HepG2 (cell line): ENCODE results near the gene COL8A1. TPM values are rescaled to one million over a fixed set of nuclear protein-coding genes. Genes with fewer than 3 reads are reported as not detected.

Experiments
- ATAC-seq: fragments of 200-7000 bp; cut with Tn5 transposase; 3 replicates; pipeline ENCODE4 v1.9.1; 2020; ENCODE audit warnings: mild to moderate bottlenecking, moderate library complexity
- BruUV-seq: library from RNA; stranded (reverse); fragments of 400-500 nt; replicated peaks from 2 replicates; lab custom pipeline; 2021; lab: Mats Ljungman, UMichigan
- CTCF ChIA-PET: fragments of 300-600 bp; formaldehyde crosslinking; extraction: SDS; loops from one replicate; lab custom pipeline; 2021; ENCODE audit warnings: low total read pairs, inconsistent platforms, low intra/inter-chr PET ratio; lab: Yijun Ruan, JAX
- POLR2A ChIA-PET: fragments of 350-600 bp; sonication (Branson Sonifier 250); formaldehyde crosslinking; loops from one replicate; lab custom pipeline; 2020; ENCODE audit warnings: antibody characterized with exemption, inconsistent platforms; lab: Yijun Ruan, JAX
- DNase-seq: peaks from one replicate; pipeline ENCODE4 v3.0.0-alpha.2; 2015; ENCODE audit warnings: low spot score
- FAIRE-seq: peaks from 3 replicates; lab custom pipeline; 2011; peaks lifted over from hg19 to GRCh38; lab: Jason Lieb, UNC
- H2AFZ ChIP-seq: one replicate; pipeline ENCODE4 v1.6.1; 2011; ENCODE audit warnings: low read length, inconsistent platforms
- H3K27ac ChIP-seq: fragments of 300-600 bp; 3 replicates; pipeline ENCODE4 v1.8.0; 2011; ENCODE audit warnings: mixed run types, mild to moderate bottlenecking, mixed read lengths, low read length, inconsistent platforms; ENCODE audit not compliant: insufficient read depth; ENCODE audit errors: extremely low read length
- H3K27me3 ChIP-seq, 2 experiments: fragments of 200-600 bp in 1 of 2; 2 replicates in 1 of 2; 3 replicates in 1 of 2; pipeline versions ENCODE4 v1.6.0 to v1.8.0; 2011; ENCODE audit warnings: low read length in 2 of 2, mild to moderate bottlenecking in 2 of 2, moderate library complexity in 2 of 2, inconsistent platforms in 1 of 2; ENCODE audit not compliant: insufficient read depth in 2 of 2, control insufficient read depth in 1 of 2
- H3K36me3 ChIP-seq, 2 experiments: fragments of 200-600 bp in 1 of 2; replicated peaks in 1 of 2; 2 replicates in 1 of 2; 3 replicates in 1 of 2; pipeline versions ENCODE4 v1.5.1 to v1.8.0; 2011; ENCODE audit warnings: low read length in 2 of 2, inconsistent platforms in 1 of 2; ENCODE audit not compliant: insufficient read depth in 2 of 2, control insufficient read depth in 1 of 2
- H3K4me1 ChIP-seq: 2 replicates; pipeline ENCODE4 v1.5.1; 2012; ENCODE audit warnings: low read length, inconsistent platforms; ENCODE audit not compliant: insufficient read depth
- H3K4me2 ChIP-seq: 2 replicates; pipeline ENCODE4 v1.6.0; 2011; ENCODE audit warnings: low read depth, low read length, inconsistent platforms
- H3K4me3 ChIP-seq, 3 experiments: fragments of 200-600 bp in 1 of 3; sonication (generic), shearing (Covaris generic) in 1 of 3; replicated peaks in 1 of 3; 2 replicates each; pipeline ENCODE4 v1.5.1; 2011 to 2016; ENCODE audit warnings: low read length in 3 of 3, inconsistent platforms in 2 of 3, low read depth in 2 of 3, mild to moderate bottlenecking in 2 of 3, control low read depth in 1 of 3, mixed read lengths in 1 of 3; ENCODE audit not compliant: insufficient read depth in 1 of 3
- H3K79me2 ChIP-seq: one replicate; pipeline ENCODE4 v1.6.1; 2011; ENCODE audit warnings: low read length, inconsistent platforms; ENCODE audit not compliant: insufficient read depth
- H3K9ac ChIP-seq: 2 replicates; pipeline ENCODE4 v1.6.0; 2011; ENCODE audit warnings: mild to moderate bottlenecking, low read depth, low read length, inconsistent platforms; ENCODE audit not compliant: insufficient read depth
- H3K9me3 ChIP-seq: 2 replicates; pipeline ENCODE4 v1.5.1; 2012; ENCODE audit warnings: mild to moderate bottlenecking, low read length
- H4K20me1 ChIP-seq: 2 replicates; pipeline ENCODE4 v1.6.0; 2011; ENCODE audit warnings: inconsistent platforms, mild to moderate bottlenecking, low read length, moderate library complexity; ENCODE audit not compliant: insufficient read depth
- AKAP8 ChIP-seq: sonication (generic); formaldehyde crosslinking; IDR thresholded peaks from 2 replicates; pipeline ENCODE4 v1.5.1; 2020; ENCODE audit warnings: mild to moderate bottlenecking, missing genetic modification reagents
- ARID2 ChIP-seq: sonication (generic); formaldehyde crosslinking; IDR thresholded peaks from 2 replicates; pipeline ENCODE4 v1.8.1; 2022; ENCODE audit warnings: mild to moderate bottlenecking, missing genetic modification reagents, borderline replicate concordance
- ATAD3A ChIP-seq: sonication (generic); formaldehyde crosslinking; IDR thresholded peaks from 2 replicates; pipeline ENCODE4 v1.4.0; 2020; ENCODE audit warnings: missing genetic modification reagents
- GABPA ChIP-seq, 2 experiments: IDR thresholded peaks; 2 replicates each; pipeline ENCODE4 v1.6.1; 2011 to 2016; ENCODE audit warnings: low read depth in 2 of 2, low read length in 1 of 2, missing biosample characterization in 1 of 2, missing genetic modification characterization in 1 of 2
- HOXD1 ChIP-seq: sonication (generic); formaldehyde crosslinking; IDR thresholded peaks from 2 replicates; pipeline ENCODE4 v1.5.0; 2020; ENCODE audit warnings: missing genetic modification reagents
- NFKBIZ ChIP-seq: IDR thresholded peaks from 2 replicates; pipeline ENCODE4 v1.6.1; 2018; ENCODE audit warnings: missing genetic modification reagents, missing compliant biosample characterization
- RXRA ChIP-seq: sonication (generic); formaldehyde crosslinking; IDR thresholded peaks from 2 replicates; pipeline ENCODE4 v1.5.1; 2020; ENCODE audit warnings: missing genetic modification reagents
- YEATS4 ChIP-seq: sonication (generic); formaldehyde crosslinking; IDR thresholded peaks from 2 replicates; pipeline ENCODE4 v1.4.0; 2020; ENCODE audit warnings: missing genetic modification reagents, borderline replicate concordance
- ZNF337 ChIP-seq: sonication (generic); formaldehyde crosslinking; IDR thresholded peaks from 2 replicates; pipeline ENCODE4 v1.5.1; 2020; ENCODE audit warnings: missing genetic modification reagents, low read depth, mild to moderate bottlenecking, borderline replicate concordance
- ZNF350 ChIP-seq: sonication (generic); formaldehyde crosslinking; IDR thresholded peaks from 2 replicates; pipeline ENCODE4 v1.4.0; 2020; ENCODE audit warnings: mild to moderate bottlenecking, low read depth, missing genetic modification reagents, borderline replicate concordance
- ZNF460 ChIP-seq: sonication (generic); formaldehyde crosslinking; IDR thresholded peaks from 2 replicates; pipeline ENCODE4 v1.5.1; 2020; ENCODE audit warnings: missing genetic modification reagents, mild to moderate bottlenecking, borderline replicate concordance
- ZNF567 ChIP-seq: sonication (generic); formaldehyde crosslinking; IDR thresholded peaks from 2 replicates; pipeline ENCODE4 v1.8.1; 2023; ENCODE audit warnings: mild to moderate bottlenecking, missing genetic modification reagents, borderline replicate concordance
- ZSCAN21 ChIP-seq: sonication (generic); formaldehyde crosslinking; IDR thresholded peaks from 2 replicates; pipeline ENCODE4 v1.8.0; 2022; ENCODE audit warnings: mild to moderate bottlenecking, missing genetic modification reagents, moderate library complexity, borderline replicate concordance
- WGBS: methylation state at CpG from one replicate; pipeline ENCODE4 v1.1.6; 2017; ENCODE audit warnings: low lambda C conversion rate; 5-methylcytosine and 5-hydroxymethylcytosine counted together
- in situ Hi-C: cut with HindIII; loops from 2 replicates; pipeline ENCODE4 v1.10.0; 2017; ENCODE audit warnings: low pct_unique_long_range_greater_than_20kb; ENCODE audit not compliant: extremely low pct_ligation_motif_present
- intact Hi-C: fragments of 100-400 bp; cut with micrococcal nuclease; formaldehyde crosslinking; loops from one replicate; pipeline ENCODE4 v1.10.0; 2022; ENCODE audit not compliant: unreplicated experiment
- polyA plus RNA-seq, 8 experiments: library from polyadenylated mRNA; depleted of rRNA in 3 of 8; stranded (reverse) in 7 of 8; unstranded in 1 of 8; fragments of >200 nt; fragmentation: Illumina TruSeq in 4 of 8; extraction: Trizol in 4 of 8; gene quantifications; 2 replicates each; pipeline versions ENCODE4 v1.2.1 to v1.2.3, GENCODE V29; 2011 to 2016; ENCODE audit warnings: low read depth in 4 of 8, missing spikeins in 1 of 8, mixed read lengths in 1 of 8; ENCODE audit not compliant: insufficient read depth in 1 of 8
- total RNA-seq, 5 experiments: library from RNA; depleted of rRNA; stranded (reverse); fragments of >200 nt; fragmentation: Illumina TruSeq; extraction: Trizol; gene quantifications; 2 replicates each; pipeline ENCODE4 v1.2.3, GENCODE V29; 2016; ENCODE audit warnings: low read depth in 1 of 5
- TF ChIP-seq, protein P1 (sequence below): sonication (generic); formaldehyde crosslinking; IDR thresholded peaks from 2 replicates; pipeline ENCODE4 v1.9.0; 2021; ENCODE audit warnings: missing genetic modification reagents, mild to moderate bottlenecking, borderline replicate concordance
- TF ChIP-seq, protein P2 (sequence below): sonication (generic); formaldehyde crosslinking; IDR thresholded peaks from 2 replicates; pipeline ENCODE4 v1.5.0; 2020; ENCODE audit warnings: missing genetic modification reagents, mild to moderate bottlenecking, borderline replicate concordance
- TF ChIP-seq, protein P3 (sequence below): sonication (generic); formaldehyde crosslinking; IDR thresholded peaks from 2 replicates; pipeline ENCODE4 v1.4.0; 2020; ENCODE audit warnings: missing genetic modification reagents
- TF ChIP-seq, protein P4 (sequence below): sonication (generic); formaldehyde crosslinking; IDR thresholded peaks from 2 replicates; pipeline ENCODE4 v1.5.1; 2020; ENCODE audit warnings: mild to moderate bottlenecking, missing genetic modification reagents, borderline replicate concordance
- TF ChIP-seq, protein P5 (sequence below): sonication (generic); formaldehyde crosslinking; IDR thresholded peaks from 2 replicates; pipeline ENCODE4 v1.8.0; 2022; ENCODE audit warnings: missing genetic modification reagents, mild to moderate bottlenecking, inconsistent platforms, borderline replicate concordance

COL8A1 gene
- total and polyA plus RNA-seq, 2 of the 13 experiments (the other 11 are each of a cell fraction or from before 2014, with no cell fraction given), result not detected

- TF ChIP-seq, protein P1, sequence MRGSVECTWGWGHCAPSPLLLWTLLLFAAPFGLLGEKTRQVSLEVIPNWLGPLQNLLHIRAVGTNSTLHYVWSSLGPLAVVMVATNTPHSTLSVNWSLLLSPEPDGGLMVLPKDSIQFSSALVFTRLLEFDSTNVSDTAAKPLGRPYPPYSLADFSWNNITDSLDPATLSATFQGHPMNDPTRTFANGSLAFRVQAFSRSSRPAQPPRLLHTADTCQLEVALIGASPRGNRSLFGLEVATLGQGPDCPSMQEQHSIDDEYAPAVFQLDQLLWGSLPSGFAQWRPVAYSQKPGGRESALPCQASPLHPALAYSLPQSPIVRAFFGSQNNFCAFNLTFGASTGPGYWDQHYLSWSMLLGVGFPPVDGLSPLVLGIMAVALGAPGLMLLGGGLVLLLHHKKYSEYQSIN (CRISPR knock-in tag), result no peak
- TF ChIP-seq RXRA (CRISPR knock-in tag), result no peak
- no peak for TF ChIP-seq ZNF460
- TF ChIP-seq, protein P2, sequence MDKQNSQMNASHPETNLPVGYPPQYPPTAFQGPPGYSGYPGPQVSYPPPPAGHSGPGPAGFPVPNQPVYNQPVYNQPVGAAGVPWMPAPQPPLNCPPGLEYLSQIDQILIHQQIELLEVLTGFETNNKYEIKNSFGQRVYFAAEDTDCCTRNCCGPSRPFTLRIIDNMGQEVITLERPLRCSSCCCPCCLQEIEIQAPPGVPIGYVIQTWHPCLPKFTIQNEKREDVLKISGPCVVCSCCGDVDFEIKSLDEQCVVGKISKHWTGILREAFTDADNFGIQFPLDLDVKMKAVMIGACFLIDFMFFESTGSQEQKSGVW (CRISPR knock-in tag), result no peak
- TF ChIP-seq ZNF337, result no peak
- no peak for TF ChIP-seq ARID2 (CRISPR knock-in tag)
- no peak for TF ChIP-seq ZNF350 (CRISPR knock-in tag)
- no peak for TF ChIP-seq AKAP8
- TF ChIP-seq ATAD3A (CRISPR knock-in tag), result no peak
- TF ChIP-seq, protein P3, sequence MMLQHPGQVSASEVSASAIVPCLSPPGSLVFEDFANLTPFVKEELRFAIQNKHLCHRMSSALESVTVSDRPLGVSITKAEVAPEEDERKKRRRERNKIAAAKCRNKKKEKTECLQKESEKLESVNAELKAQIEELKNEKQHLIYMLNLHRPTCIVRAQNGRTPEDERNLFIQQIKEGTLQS (CRISPR knock-in tag), result no peak
- TF ChIP-seq, all 625 proteins: peak for 0
Measured at GRCh38 chr3:99620976-99621375, 17.4 kb upstream of the COL8A1 start (continued).

GRCh38 chr3:99624496-99625236 lies 13.7 kb upstream of the COL8A1 start:
- H3K9ac ChIP-seq, result no peak overlapping the region
- no peak overlapping the region for H3K4me3 ChIP-seq
- intact Hi-C loops (no loop called here), in situ Hi-C loops (no loop called here)
- no peaks in the 10 kb centered on the region for H4K20me1 ChIP-seq
- ChIA-PET POLR2A (no interaction called here), CTCF (no interaction called here)
- BruUV-seq, result no TSS peak
- no peaks in the 10 kb centered on the region for H3K36me3 ChIP-seq
- H3K27ac ChIP-seq, result no peak overlapping the region
- ATAC-seq (no peak; the same call in 2 of the 3 replicates), DNase-seq (no peak), FAIRE-seq (no peak)
- no peaks in the 10 kb centered on the region for H3K4me1 ChIP-seq
- no peaks in the 10 kb centered on the region for H3K9me3 ChIP-seq
- 0% methylated on average over 1 of the region's 2 CpGs for WGBS
- no peak overlapping the region for H2AFZ ChIP-seq
- no peaks in the 10 kb centered on the region for H3K27me3 ChIP-seq
- H3K4me2 ChIP-seq, result no peak overlapping the region
- H3K79me2 ChIP-seq, result no peaks in the 10 kb centered on the region
- TF ChIP-seq, protein P4, sequence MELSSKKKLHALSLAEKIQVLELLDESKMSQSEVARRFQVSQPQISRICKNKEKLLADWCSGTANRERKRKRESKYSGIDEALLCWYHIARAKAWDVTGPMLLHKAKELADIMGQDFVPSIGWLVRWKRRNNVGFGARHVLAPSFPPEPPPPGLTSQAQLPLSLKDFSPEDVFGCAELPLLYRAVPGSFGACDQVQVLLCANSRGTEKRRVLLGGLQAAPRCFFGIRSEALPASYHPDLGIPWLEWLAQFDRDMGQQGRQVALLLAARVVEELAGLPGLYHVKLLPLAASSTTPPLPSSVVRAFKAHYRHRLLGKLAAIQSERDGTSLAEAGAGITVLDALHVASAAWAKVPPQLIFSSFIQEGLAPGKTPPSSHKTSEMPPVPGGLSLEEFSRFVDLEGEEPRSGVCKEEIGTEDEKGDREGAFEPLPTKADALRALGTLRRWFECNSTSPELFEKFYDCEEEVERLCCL (CRISPR knock-in tag), result no peak
- no peak for TF ChIP-seq NFKBIZ
- TF ChIP-seq HOXD1 (CRISPR knock-in tag), result no peak
- TF ChIP-seq, protein P5, sequence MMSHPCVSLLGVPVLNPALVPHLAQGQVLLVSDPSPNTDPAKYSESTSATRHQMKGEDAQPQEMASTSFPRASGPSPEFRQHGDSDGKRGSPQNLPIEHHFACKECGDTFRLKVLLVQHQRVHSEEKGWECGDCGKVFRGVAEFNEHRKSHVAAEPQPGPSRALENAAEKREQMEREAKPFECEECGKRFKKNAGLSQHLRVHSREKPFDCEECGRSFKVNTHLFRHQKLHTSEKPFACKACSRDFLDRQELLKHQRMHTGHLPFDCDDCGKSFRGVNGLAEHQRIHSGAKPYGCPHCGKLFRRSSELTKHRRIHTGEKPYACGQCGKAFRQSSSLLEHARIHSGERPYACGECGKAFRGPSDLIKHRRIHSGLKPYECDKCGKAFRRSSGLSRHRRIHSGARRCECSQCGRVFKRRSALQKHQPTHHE (CRISPR knock-in tag), result no peak
- TF ChIP-seq GABPA (IDR thresholded peaks at IDR 0.05; ENCODE audit: low read depth, low read length), result no peak
- no peak for TF ChIP-seq GABPA (CRISPR knock-in tag; IDR thresholded peaks at IDR 0.05; ENCODE audit: low read depth)
- no peak for TF ChIP-seq YEATS4 (CRISPR knock-in tag)
- no peak for TF ChIP-seq ZNF567 (CRISPR knock-in tag)
- no peak for TF ChIP-seq ZSCAN21 (CRISPR knock-in tag)
